Neural cell (in vitro differentiated cells): ENCODE measurements around the gene SLC23A3. TPM values are rescaled to one million over a fixed set of nuclear protein-coding genes. Genes with fewer than 3 reads are reported as not detected.

Source experiments
- H2AFZ ChIP-seq: fragments of 200-600, 300-800 bp; sonication (generic), shearing (Covaris generic); 2 replicates; pipeline ENCODE4 v1.6.0; 2014; ENCODE audit warnings: low read depth, mild to moderate bottlenecking, antibody characterized with exemption, low read length, moderate library complexity
- H3F3A ChIP-seq: fragments of 200-600 bp; shearing (Covaris generic); 2 replicates; pipeline ENCODE4 v1.6.1; 2016; ENCODE audit warnings: mild to moderate bottlenecking, moderate library complexity, mixed read lengths, antibody characterized with exemption, low read length; ENCODE audit not compliant: insufficient read depth, poor library complexity, severe bottlenecking
- H3K27ac ChIP-seq: fragments of 200-600, 300-800 bp; sonication (generic), shearing (Covaris generic); 2 replicates; pipeline ENCODE4 v1.5.1; 2014; ENCODE audit warnings: mild to moderate bottlenecking, low read length, moderate library complexity
- H3K27me3 ChIP-seq: fragments of 300-800, 200-600 bp; sonication (generic), shearing (Covaris generic); 2 replicates; pipeline ENCODE4 v1.6.0; 2014; ENCODE audit warnings: mild to moderate bottlenecking, low read depth, low read length, moderate library complexity; ENCODE audit not compliant: insufficient read depth
- H3K36me3 ChIP-seq: fragments of 300-800, 200-600 bp; sonication (generic), shearing (Covaris generic); 2 replicates; pipeline ENCODE4 v1.5.1; 2014; ENCODE audit warnings: mild to moderate bottlenecking, antibody characterized with exemption, low read length, moderate library complexity; ENCODE audit not compliant: insufficient read depth
- H3K4me2 ChIP-seq: fragments of 300-800, 200-600 bp; sonication (generic), shearing (Covaris generic); 2 replicates; pipeline ENCODE4 v1.6.0; 2014; ENCODE audit warnings: mild to moderate bottlenecking, low read length
- H3K4me3 ChIP-seq: fragments of 300-800, 200-600 bp; sonication (generic), shearing (Covaris generic); 2 replicates; pipeline ENCODE4 v1.5.1; 2014; ENCODE audit warnings: mild to moderate bottlenecking, low read length, moderate library complexity
- H3K79me2 ChIP-seq: fragments of 200-600 bp; shearing (Covaris generic); replicated peaks from 2 replicates; pipeline ENCODE4 v1.6.0; 2014; ENCODE audit warnings: mild to moderate bottlenecking, low read length, moderate library complexity; ENCODE audit not compliant: insufficient read depth
- H3K9ac ChIP-seq: fragments of 300-800, 200-600 bp; sonication (generic), shearing (Covaris generic); 2 replicates; pipeline ENCODE4 v1.6.1; 2016; ENCODE audit warnings: mild to moderate bottlenecking, low read length, mixed read lengths
- H3K9me2 ChIP-seq: fragments of 200-600 bp; shearing (Covaris generic); 2 replicates; pipeline ENCODE4 v1.6.1; 2016; ENCODE audit warnings: mild to moderate bottlenecking, low read length, mixed read lengths; ENCODE audit not compliant: insufficient read depth
- H3K9me3 ChIP-seq: fragments of 200-600, 300-800 bp; sonication (generic), shearing (Covaris generic); 2 replicates; pipeline ENCODE4 v1.6.1; 2016; ENCODE audit warnings: mild to moderate bottlenecking, mixed run types, low read length, moderate library complexity, mixed read lengths
- H4K20me1 ChIP-seq: fragments of 200-600 bp; shearing (Covaris generic); 2 replicates; pipeline ENCODE4 v1.6.1; 2016; ENCODE audit warnings: mild to moderate bottlenecking, mixed run types; ENCODE audit not compliant: insufficient read depth
- EP300 ChIP-seq: fragments of 450-650 bp; conservative IDR thresholded peaks from 2 replicates; pipeline ENCODE4 v1.6.1; 2014; ENCODE audit warnings: antibody characterized with exemption, mild to moderate bottlenecking, moderate library complexity; ENCODE audit not compliant: poor library complexity, severe bottlenecking
- EZH2 ChIP-seq: fragments of 200-600, 300-800 bp; shearing (Covaris generic), sonication (generic); IDR thresholded peaks from 2 replicates; pipeline ENCODE4 v1.6.1; 2014; ENCODE audit warnings: antibody characterized with exemption, low read length, borderline replicate concordance, mild to moderate bottlenecking; ENCODE audit not compliant: insufficient read depth, poor library complexity, severe bottlenecking
- MXI1 ChIP-seq: fragments of 450-650 bp; conservative IDR thresholded peaks from 2 replicates; pipeline ENCODE4 v1.6.1; 2014; ENCODE audit warnings: antibody characterized with exemption, mild to moderate bottlenecking; ENCODE audit not compliant: poor library complexity, severe bottlenecking
- POLR2AphosphoS5 ChIP-seq: IDR thresholded peaks from 2 replicates; pipeline ENCODE4 v1.6.1; 2012
- RAD21 ChIP-seq: fragments of 450-650 bp; conservative IDR thresholded peaks from 2 replicates; pipeline ENCODE4 v1.6.1; 2014; ENCODE audit warnings: antibody characterized with exemption, mild to moderate bottlenecking, moderate library complexity
- SMC3 ChIP-seq: fragments of 450-650 bp; conservative IDR thresholded peaks from 2 replicates; pipeline ENCODE4 v1.6.1; 2014; ENCODE audit warnings: antibody characterized with exemption, mild to moderate bottlenecking, moderate library complexity; ENCODE audit not compliant: poor library complexity
- TAF1 ChIP-seq: IDR thresholded peaks from 2 replicates; pipeline ENCODE4 v1.6.1; 2012; ENCODE audit warnings: low read depth
- polyA plus RNA-seq: library from polyadenylated mRNA; depleted of rRNA; stranded (reverse); fragments of >200 nt; gene quantifications from 2 replicates; pipeline ENCODE4 v1.2.3, GENCODE V29; 2014
- TF ChIP-seq, protein P1 (sequence below): fragments of 450-650 bp; IDR thresholded peaks from 2 replicates; pipeline ENCODE4 v1.5.1; 2014; ENCODE audit warnings: antibody characterized with exemption, mild to moderate bottlenecking, moderate library complexity; ENCODE audit not compliant: poor library complexity, severe bottlenecking
- TF ChIP-seq, protein P2 (sequence below): IDR thresholded peaks from 2 replicates; pipeline ENCODE4 v1.6.1; 2012; ENCODE audit warnings: borderline replicate concordance

Gene SLC23A3
- polyA plus RNA-seq, 1 donor from 2014 or later = 0.28 TPM

GRCh38 chr2:219205981-219206327 lies 36.1 kb upstream of the SLC23A3 start:
- Histone ChIP-seq H3K9me3 (no peaks in the 10 kb centered on the region), H4K20me1 (no peaks in the 10 kb centered on the region), H2AFZ (peak overlapping the region; percentile 87), H3K9me2 (no peaks in the 10 kb centered on the region), H3K79me2 (no peaks in the 10 kb centered on the region), H3K36me3 (no peaks in the 10 kb centered on the region), H3K27me3 (no peaks in the 10 kb centered on the region), H3K4me3 (peak overlapping the region; percentile 78), H3K27ac (peak overlapping the region; percentile 96), H3F3A (no peaks in the 10 kb centered on the region), H3K4me2 (peak overlapping the region; percentile 76), H3K9ac (peak overlapping the region; percentile 90)
- TF ChIP-seq MXI1 = no peak
- no peak for TF ChIP-seq POLR2AphosphoS5
- TF ChIP-seq EZH2 = no peak
- TF ChIP-seq, protein P1, sequence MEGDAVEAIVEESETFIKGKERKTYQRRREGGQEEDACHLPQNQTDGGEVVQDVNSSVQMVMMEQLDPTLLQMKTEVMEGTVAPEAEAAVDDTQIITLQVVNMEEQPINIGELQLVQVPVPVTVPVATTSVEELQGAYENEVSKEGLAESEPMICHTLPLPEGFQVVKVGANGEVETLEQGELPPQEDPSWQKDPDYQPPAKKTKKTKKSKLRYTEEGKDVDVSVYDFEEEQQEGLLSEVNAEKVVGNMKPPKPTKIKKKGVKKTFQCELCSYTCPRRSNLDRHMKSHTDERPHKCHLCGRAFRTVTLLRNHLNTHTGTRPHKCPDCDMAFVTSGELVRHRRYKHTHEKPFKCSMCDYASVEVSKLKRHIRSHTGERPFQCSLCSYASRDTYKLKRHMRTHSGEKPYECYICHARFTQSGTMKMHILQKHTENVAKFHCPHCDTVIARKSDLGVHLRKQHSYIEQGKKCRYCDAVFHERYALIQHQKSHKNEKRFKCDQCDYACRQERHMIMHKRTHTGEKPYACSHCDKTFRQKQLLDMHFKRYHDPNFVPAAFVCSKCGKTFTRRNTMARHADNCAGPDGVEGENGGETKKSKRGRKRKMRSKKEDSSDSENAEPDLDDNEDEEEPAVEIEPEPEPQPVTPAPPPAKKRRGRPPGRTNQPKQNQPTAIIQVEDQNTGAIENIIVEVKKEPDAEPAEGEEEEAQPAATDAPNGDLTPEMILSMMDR = no peak

- Histone ChIP-seq H3K4me2 (no peak overlapping the region), H3K27me3 (no peaks in the 10 kb centered on the region), H3K9me2 (no peaks in the 10 kb centered on the region), H3K79me2 (no peaks in the 10 kb centered on the region), H3K27ac (no peak overlapping the region), H3K9ac (no peak overlapping the region), H3K9me3 (no peaks in the 10 kb centered on the region), H4K20me1 (no peaks in the 10 kb centered on the region), H3F3A (no peaks in the 10 kb centered on the region), H3K4me3 (no peak overlapping the region), H3K36me3 (no peaks in the 10 kb centered on the region), H2AFZ (no peak overlapping the region)
- no peak for TF ChIP-seq MXI1
- no peak for TF ChIP-seq EP300
- TF ChIP-seq RAD21 = no peak
- TF ChIP-seq, protein P1 = no peak
- no peak for TF ChIP-seq SMC3
- no peak for TF ChIP-seq TAF1
- TF ChIP-seq EZH2 = no peak
- TF ChIP-seq, protein P2, sequence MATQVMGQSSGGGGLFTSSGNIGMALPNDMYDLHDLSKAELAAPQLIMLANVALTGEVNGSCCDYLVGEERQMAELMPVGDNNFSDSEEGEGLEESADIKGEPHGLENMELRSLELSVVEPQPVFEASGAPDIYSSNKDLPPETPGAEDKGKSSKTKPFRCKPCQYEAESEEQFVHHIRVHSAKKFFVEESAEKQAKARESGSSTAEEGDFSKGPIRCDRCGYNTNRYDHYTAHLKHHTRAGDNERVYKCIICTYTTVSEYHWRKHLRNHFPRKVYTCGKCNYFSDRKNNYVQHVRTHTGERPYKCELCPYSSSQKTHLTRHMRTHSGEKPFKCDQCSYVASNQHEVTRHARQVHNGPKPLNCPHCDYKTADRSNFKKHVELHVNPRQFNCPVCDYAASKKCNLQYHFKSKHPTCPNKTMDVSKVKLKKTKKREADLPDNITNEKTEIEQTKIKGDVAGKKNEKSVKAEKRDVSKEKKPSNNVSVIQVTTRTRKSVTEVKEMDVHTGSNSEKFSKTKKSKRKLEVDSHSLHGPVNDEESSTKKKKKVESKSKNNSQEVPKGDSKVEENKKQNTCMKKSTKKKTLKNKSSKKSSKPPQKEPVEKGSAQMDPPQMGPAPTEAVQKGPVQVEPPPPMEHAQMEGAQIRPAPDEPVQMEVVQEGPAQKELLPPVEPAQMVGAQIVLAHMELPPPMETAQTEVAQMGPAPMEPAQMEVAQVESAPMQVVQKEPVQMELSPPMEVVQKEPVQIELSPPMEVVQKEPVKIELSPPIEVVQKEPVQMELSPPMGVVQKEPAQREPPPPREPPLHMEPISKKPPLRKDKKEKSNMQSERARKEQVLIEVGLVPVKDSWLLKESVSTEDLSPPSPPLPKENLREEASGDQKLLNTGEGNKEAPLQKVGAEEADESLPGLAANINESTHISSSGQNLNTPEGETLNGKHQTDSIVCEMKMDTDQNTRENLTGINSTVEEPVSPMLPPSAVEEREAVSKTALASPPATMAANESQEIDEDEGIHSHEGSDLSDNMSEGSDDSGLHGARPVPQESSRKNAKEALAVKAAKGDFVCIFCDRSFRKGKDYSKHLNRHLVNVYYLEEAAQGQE = no peak
Measured at GRCh38 chr2:219205165-219205538, 35.3 kb upstream of the SLC23A3 start.
